HG02840 (cell line): ENCODE data around the gene SLC1A7.

Experiments
- ATAC-seq: cut with Tn5 transposase; IDR thresholded peaks from one replicate; pipeline ENCODE4 v1.9.1; 2021; ENCODE audit warnings: mild to moderate bottlenecking, moderate library complexity, moderate number of reproducible peaks; ENCODE audit not compliant: unreplicated experiment, low FRiP score

SLC1A7 gene

DNA sequence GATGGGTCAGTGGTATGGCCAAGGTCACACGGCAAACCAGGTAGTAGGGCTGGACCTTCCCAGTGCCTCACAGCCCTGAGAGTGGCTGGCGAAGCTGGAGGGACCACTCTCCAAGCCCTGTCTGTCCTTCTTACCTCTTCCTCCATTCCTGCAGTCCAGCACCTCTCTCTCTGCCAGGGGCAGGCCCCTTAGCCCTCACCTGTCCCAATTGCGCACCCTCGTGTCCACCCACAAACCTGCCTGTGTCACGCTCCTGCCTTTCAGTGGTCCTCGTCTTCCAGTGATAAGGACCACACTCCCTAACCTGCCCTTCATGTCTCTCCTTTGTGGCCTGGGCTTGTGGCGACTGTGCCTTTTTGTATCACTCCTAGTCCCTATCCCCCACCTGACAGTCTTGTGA is 77.0 kb downstream of the SLC1A7 start:
- ATAC-seq, result no peak

DNA sequence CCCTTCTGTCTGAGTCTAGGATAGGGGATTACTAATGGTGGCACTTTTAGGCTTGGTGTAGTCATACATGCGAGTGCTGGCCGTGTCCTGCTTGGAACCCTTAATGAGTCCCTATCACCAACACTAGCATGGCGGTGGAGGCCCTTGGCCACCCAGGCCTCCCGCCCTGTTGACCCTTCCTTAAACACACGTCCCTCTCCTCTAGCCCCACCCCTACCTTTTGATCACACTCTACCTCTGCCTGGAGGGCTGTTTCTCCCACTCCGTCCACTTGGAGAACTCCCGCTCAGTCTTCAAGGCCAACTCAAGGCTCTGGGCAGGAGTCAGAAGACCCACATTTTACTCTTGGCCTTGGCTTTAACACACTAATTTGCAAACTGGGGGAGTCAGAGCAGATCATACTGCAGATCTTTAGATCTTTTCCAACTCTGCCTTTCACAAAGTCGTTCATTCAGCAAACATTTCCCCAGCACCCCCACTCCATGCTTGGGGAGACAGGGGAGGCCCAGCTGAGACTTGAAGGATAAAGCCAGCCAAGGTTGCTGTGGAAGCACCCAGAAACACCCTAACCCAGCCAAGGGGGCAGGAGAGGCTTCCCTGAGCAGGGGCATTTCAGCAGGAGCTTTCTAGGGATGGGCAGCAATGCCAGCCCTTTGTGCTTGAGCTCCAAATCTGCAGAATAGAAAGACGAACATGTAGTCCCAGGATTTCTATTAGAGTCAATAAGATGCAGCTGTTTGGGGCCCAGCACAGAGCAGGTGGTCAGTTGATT is 78.5 kb downstream of the SLC1A7 start:
- no peak for ATAC-seq

DNA sequence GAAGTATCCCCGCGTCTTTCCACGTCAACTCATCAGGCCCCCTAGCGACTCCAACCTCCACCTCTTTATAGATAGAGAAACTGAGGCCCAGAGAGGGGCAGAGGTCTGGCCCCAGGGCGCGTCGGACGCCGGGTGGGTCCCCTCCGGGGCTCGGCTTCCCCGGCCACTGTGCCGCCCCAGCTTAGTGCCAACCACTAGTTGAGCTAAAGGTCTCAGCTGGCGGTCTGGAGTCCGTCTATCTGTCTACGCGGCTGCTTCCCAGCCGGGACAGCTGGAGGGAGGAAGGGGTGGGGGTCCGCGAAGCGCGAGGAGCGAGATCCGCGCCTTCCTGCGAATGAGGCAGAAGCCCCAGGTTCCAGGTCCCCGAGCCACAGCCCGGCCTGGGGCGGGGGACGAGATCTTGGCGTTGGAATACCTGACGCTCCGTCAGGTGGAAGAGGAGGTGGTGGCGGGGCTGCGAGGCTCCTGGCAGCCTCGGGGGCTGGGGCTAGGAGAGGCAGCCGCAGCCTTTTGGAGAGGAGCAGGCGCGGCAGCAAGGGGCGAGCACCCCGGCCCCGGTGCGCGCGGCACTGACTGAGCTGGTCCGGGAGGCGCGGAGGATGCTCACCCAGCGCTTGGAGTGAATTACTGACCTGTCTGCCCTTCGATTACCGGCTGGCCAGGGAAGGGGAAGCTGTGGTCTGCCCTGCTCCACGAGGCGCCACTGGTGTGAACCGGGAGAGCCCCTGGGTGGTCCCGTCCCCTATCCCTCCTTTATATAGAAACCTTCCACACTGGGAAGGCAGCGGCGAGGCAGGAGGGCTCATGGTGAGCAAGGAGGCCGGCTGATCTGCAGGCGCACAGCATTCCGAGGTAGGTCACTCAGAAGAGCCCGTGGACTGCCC is 79.5 kb downstream of the SLC1A7 start:
- ATAC-seq, result no peak

DNA sequence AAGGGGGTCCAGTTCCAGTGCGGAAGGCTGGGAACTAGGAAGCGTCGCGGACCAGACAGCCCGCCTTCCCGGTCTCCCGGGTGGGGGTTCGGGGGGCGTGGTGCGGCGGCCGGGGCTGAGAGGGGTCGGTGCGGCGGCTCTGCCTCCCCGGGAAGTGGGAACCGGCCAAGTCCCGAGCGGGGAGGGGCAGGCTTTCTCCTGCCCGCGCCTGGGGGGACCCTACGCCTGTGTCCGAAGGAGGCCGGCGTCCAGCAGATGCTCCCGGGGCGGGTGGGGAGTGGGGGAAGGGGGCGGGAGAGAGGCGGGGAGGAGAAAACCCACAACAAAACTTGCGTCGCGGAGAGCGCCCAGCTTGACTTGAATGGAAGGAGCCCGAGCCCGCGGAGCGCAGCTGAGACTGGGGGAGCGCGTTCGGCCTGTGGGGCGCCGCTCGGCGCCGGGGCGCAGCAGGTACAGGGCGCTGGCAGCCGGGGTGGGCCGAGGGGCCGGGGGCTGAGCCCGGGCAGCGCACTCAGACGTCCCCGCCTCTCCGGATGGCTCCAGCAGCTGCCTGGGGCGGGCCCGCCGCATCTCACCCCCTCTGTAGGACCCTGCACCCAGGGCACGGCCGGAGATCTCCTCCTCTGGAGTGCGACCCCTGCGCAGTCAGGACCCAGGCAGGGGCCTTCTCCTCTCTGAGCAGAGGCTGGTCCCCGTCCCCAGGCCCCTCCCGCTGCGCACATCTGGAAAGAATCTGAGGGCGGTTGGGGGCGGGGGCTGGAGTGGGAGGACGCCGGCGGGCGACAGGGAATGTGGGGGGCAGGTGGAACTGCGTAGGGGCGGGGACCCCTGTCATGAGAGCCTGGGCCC is 80.4 kb downstream of the SLC1A7 start, which contains the start of gene PODN:
PODN (plus strand) TSS at position 355 of the 849 bp plus-strand sequence. CDS start 7,643 bp downstream, outside the sequence.
- no peak for ATAC-seq

DNA sequence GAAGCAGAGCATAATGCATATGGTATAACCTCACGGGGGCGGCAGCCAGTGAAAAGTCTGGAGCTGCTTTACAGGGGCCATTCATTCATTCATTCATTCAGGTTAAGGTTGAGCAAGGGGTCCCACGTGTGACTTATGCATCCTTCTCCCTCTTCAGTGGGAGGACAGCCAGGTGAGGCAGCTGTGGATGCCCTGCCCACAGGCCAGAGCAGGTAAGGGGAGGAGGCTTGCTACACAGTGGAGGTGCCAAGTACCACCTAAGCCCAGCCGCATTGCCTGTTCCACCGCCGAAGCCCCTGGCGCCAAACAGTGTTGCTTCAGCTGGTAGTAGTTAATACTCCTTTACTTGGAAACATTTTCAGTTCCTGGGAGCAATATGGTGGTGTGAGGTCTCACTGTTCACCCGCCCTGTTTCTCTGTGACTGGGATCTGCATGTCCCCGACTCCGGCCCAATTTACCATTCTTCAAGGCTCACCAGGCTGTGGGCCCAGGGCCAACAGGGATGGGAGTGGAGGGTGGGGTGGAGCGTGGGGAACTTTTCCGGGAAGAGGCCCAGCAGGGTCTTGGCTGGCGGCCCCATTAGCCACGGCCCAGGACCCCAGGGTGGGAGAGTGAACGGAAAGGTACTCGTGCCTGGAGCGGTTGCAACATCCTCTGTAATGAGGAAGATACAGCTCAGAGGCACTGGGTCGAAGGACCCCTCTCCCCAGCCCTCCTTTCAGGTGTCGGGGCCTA is 81.1 kb downstream of the SLC1A7 start:
- no peak for ATAC-seq

DNA sequence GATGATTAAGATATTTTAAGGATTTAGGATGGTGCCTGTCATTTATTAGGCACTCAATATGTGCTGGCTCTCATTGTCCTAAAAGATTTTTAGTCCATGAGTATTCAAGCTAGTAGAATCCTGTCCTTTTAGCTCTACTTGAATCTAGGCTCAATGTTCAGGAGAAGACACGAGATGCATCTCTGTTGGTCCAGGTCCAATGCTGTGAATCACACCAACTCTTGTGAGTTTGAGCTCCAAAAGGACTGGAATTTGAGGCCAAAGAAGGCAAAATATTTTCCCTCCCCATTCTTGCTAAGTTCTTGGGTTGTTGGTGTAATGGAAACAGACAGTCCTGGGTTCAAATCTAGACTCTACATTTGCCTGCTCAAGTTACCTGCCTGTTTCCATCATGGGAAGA is 81.9 kb downstream of the SLC1A7 start:
- ATAC-seq, result no peak

DNA sequence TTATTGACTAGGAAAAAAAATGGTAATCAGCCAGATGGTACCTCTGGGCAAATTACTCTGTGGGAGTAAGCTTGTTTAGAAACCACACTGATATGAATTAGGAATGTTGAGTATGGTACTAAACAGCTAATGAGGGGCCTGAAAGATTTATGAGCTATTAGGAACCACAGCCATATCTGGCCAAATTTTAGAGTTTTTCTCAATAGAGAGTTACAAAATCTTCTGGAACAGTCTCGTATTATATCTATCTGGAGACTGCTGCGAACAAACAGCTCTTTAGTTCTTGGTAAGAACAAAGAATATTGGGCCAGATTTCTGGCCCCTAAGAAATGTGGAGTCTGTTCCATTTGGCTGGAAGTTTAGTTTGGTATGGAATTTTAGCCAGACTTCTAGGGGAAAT is 85.3 kb downstream of the SLC1A7 start:
- ATAC-seq, result no peak

DNA sequence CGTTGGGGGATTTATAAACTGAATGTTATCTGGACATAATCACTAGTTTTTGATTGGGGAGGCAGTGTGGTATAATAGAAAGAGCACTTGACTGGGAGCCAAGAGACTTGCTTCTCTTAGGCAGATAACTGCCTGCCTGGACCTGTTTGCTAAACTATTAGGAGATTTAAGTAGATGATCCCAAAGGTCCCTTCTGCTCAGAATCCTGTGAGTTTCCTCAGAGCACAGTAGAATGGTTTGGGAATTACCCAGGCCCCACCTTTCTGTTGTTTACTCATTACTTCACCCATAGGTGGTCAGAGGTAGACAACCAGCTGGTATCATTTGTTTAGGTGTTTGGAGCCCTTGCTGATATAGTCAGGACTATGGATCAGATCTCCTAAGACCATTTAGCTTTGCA is 90.8 kb downstream of the SLC1A7 start:
- ATAC-seq, result no peak

DNA sequence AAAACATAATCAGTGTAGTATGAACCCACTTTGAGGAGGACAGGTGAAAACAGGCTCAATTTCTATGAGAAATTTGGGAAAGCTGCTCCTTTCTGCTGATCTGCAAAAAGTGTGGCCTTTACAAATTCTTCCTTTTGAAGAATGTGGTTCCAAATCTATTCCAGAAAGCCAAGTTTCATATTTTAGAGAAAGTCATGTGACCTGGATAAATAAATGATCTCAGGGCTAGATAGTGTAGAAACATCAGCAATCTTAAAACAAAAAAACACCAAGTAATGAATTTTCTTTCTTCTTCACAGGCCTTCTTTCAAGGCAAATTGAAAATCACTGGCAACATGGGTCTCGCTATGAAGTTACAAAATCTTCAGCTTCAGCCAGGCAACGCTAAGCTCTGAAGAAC is 92.1 kb downstream of the SLC1A7 start:
- ATAC-seq, result no peak

DNA sequence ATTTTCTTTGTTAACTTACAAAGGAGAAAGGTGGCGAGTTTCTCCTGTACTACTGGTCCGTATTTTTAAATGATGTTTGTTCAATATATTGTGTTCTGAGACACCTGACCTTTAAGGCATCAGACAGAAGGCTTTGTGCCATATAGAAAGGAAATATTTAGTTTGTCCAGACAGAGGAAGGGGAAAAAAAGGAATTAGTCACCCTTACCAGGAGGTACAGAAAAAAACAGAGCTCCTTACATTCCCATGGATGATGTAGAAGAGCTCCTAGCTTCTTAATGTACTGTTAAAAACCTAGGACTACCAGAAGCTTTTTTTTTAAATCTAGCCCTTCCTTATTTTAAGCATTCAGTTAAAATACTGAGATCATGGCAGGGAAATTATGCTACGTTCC is 92.9 kb downstream of the SLC1A7 start:
- ATAC-seq, result no peak

DNA sequence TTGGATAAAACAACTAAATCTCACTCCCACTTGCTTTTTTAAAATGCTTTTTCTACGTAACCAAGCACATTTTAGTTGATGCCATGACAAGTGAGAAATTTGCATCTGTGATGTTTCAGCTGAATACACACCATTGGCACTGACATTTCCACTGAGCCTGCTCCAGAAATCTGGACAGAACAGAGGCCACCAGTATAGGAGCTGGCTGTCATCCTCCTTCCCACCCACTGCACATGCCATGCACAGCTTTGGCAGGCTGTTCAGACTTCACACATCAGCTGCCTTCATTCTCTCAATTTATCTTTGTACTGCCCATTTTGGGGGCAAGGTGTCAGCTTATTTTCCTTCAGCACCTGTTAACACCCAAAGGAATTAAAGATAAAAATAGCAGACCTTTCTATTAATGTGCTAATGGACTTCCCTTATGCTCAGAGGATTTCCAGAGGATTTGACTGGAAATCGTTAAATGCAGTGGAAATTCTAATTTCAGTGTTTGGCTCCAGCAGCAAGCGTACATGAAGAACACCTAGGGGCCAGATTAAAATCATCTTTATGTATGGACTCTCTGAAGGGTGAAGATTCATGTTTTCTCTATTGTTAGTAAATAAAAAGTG is 93.4 kb downstream of the SLC1A7 start:
- no peak for ATAC-seq

DNA sequence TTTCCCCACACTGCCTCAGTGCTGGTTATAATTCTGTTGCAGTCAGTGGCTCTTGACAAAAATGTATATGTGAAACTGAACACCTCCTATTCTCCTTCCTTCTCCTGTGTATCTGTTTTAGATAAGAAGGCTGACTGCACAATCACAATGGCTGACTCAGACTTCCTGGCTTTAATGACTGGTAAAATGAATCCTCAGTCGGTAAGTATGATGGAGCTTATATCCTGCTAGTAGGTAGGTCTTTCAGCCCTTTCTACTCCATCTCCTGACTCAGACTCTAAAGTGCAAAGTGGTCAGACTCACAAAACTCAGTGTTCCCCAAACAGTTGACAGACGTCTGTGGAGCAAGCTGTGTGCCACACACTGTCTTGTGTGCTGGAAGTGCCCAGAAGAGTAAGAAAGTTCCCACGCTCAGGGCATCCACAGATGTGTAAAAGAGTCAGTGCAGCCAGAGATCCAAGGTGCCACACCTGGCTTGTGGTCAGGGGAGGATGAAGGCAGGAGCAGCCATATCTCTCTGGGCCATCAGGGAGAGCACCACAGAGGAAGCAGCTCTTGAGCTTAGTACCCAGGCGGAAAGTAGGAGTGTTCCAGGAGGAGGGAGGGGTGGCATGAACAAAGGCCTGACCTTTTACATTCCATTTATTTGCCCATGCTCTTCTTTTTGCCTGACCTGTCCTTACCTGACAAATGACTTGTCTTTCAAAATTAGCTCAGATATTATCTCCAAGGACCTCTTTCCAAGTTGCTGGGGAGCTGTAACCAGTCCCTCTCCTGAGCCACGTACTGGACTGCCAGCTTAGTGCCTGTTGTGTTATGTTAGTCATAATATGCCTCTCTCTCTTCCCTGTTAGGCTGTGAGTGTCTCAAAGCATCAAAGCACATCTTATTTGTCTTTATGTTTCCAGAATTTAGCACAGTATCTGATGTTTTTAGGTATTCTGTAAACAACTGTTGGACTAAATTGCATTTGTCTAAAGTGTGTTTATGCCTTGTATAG is 94.4 kb downstream of the SLC1A7 start:
- ATAC-seq, result no peak

DNA sequence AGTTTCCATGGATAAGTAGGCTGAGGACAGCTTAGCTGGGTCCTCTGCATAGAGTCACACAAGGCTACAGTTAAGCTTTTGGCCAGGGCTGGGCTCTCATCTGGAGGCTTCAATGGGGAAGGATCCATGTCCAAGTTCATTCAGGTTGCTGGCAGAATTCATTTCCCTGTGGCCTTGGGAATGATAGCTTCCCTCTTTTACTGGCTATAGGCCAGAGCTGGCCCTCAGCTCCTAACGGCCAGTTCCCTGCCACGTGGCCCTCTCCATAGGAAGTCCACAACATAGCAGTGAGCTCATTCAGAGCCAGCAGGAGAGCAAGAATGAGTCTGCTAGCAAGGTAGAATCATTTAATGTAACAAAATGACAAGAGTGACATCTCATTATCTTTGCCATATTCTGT is 95.5 kb downstream of the SLC1A7 start:
- no peak for ATAC-seq

DNA sequence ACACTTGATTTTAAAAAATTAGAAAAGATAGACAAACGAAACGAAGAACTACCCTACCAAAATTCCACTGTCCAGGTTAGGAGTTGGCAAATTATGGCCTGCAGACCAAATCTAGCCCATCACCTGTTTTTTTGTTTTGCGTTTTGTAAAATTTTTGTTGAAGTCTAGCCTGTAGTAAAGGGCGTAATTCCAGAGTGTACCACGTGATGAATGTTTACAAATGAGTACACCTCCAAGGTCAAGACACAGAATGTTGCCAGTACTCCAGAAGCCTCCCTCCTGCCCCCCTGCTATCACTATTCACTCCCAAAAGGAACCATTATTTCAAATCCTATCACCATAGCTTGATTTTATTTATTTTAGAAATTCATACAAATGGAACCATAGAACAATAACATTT is 97.5 kb downstream of the SLC1A7 start:
- no peak for ATAC-seq

DNA sequence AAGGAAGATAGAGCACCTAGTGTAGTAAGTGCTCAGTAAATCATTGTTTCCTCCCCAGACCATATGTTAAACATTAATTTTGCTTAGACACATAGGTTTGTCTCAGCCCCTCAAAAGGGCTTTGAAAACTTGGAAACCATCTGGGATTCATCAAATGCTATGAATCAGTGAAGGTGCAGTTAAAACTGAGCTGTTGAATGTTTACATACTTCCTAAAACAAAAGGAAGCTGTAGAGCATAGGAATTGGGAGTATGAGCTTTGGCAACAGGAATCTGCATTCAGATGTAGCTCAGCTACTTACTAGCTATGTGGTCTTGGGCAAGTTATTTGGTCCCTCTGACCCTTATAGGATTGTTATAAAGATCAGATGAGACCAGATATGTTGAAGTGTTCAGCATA is 99.2 kb downstream of the SLC1A7 start:
- no peak for ATAC-seq

DNA sequence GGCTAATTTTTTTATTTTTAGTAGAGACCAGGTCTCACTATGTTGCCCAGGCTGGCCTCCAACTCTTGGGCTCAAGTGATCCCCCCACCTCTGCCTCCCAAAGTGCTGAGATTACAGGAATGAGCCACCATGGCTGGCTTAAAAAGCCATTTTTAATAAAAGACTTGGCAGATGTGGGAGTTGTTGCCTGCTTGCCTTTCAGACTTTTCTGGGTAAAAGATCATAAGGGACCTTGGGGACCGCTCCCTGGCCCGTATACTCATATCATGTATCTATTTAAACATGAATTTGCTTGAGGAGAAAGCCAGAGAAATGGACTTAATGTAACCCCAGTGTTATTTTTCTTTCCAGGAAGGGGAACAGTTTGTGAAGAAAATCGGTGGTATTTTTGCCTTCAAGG is 103.9 kb downstream of the SLC1A7 start:
- no peak for ATAC-seq
